Calu3 (cell line): ENCODE results near the gene OBSCN. TPM values are rescaled to one million over a fixed set of nuclear protein-coding genes. Genes with fewer than 3 reads are reported as not detected.
A peak's percentile ranks its signal among the peaks of the same experiment; 100 is the strongest.

Experiments used
- BruUV-seq: library from RNA; stranded (reverse); fragments of 400-500 nt; replicated peaks from 2 replicates; lab custom pipeline; 2021; lab: Mats Ljungman, UMichigan
- CTCF ChIA-PET: fragments of 300-600 bp; sonication (Branson Sonifier 250); formaldehyde crosslinking; loops from one replicate; lab custom pipeline; 2022; ENCODE audit warnings: antibody characterized with exemption; lab: Charles Lee
- DNase-seq: peaks from one replicate; pipeline ENCODE4 v3.0.0; 2022
- H3K27ac Mint-ChIP-seq: one replicate; pipeline ENCODE4 v1.8.0; 2022; ENCODE audit warnings: mixed read lengths; ENCODE audit not compliant: unreplicated experiment
- H3K27me3 Mint-ChIP-seq: one replicate; pipeline ENCODE4 v1.8.0; 2022; ENCODE audit warnings: mixed read lengths; ENCODE audit not compliant: unreplicated experiment
- H3K36me3 Mint-ChIP-seq: one replicate; pipeline ENCODE4 v1.8.0; 2022; ENCODE audit warnings: mild to moderate bottlenecking, moderate library complexity, mixed read lengths; ENCODE audit not compliant: insufficient read depth, unreplicated experiment
- H3K4me1 Mint-ChIP-seq: one replicate; pipeline ENCODE4 v1.8.0; 2022; ENCODE audit warnings: mild to moderate bottlenecking, low read depth, mixed read lengths; ENCODE audit not compliant: unreplicated experiment
- H3K4me3 Mint-ChIP-seq: one replicate; pipeline ENCODE4 v1.8.0; 2022; ENCODE audit warnings: mild to moderate bottlenecking, low read depth, moderate library complexity, mixed read lengths; ENCODE audit not compliant: unreplicated experiment
- H3K9me3 Mint-ChIP-seq: one replicate; pipeline ENCODE4 v1.8.0; 2022; ENCODE audit warnings: low read depth, mixed read lengths; ENCODE audit not compliant: unreplicated experiment
- CTCF ChIP-seq: fragments of 200-600 bp; IDR thresholded peaks from one replicate; pipeline ENCODE4 v1.8.0; 2022; ENCODE audit warnings: antibody characterized with exemption; ENCODE audit not compliant: unreplicated experiment
- intact Hi-C: fragments of 100-400 bp; cut with micrococcal nuclease; formaldehyde crosslinking; loops from one replicate; pipeline ENCODE4 v1.10.0; 2022; ENCODE audit not compliant: unreplicated experiment
- total RNA-seq: library from RNA; stranded (reverse); gene quantifications from 2 replicates; pipeline ENCODE4 v1.2.3, GENCODE V29; 2022

Gene OBSCN
- total RNA-seq, 1 experiment from 2014 or later = 19.5 TPM

DNA sequence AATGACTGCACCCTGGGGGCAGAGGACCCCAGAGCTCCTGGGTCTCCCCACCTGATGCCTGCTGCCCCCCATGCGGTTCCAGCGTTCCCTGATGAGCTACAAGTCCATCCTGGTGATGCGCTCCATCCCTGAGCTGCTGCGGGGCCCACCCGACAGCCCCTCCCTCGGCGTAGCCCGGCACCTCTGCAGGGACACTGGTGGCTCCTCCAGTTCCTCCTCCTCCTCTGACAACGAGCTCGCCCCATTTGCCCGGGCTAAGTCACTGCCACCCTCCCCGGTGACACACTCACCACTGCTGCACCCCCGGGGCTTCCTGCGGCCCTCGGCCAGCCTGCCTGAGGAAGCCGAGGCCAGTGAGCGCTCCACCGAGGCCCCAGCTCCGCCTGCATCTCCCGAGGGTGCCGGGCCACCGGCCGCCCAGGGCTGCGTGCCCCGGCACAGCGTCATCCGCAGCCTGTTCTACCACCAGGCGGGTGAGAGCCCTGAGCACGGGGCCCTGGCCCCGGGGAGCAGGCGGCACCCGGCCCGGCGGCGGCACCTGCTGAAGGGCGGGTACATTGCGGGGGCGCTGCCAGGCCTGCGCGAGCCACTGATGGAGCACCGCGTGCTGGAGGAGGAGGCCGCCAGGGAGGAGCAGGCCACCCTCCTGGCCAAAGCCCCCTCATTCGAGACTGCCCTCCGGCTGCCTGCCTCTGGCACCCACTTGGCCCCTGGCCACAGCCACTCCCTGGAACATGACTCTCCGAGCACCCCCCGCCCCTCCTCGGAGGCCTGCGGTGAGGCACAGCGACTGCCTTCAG lies 163.3 kb downstream of the OBSCN start:
- Mint-ChIP-seq H3K9me3 (no peaks in the 10 kb centered on the region), H3K27me3 (no peaks in the 10 kb centered on the region), H3K4me3 (peak overlapping the region; percentile 32), H3K36me3 (peaks cover 14% of the 10 kb centered on the region), H3K4me1 (peaks cover 16% of the 10 kb centered on the region), H3K27ac (no peak overlapping the region)
- peak; percentile 72 for DNase-seq
- CTCF ChIA-PET = no interaction called here
- peak; percentile 30 for TF ChIP-seq CTCF
- BruUV-seq = no TSS peak
- intact Hi-C loops = no loop called here

DNA sequence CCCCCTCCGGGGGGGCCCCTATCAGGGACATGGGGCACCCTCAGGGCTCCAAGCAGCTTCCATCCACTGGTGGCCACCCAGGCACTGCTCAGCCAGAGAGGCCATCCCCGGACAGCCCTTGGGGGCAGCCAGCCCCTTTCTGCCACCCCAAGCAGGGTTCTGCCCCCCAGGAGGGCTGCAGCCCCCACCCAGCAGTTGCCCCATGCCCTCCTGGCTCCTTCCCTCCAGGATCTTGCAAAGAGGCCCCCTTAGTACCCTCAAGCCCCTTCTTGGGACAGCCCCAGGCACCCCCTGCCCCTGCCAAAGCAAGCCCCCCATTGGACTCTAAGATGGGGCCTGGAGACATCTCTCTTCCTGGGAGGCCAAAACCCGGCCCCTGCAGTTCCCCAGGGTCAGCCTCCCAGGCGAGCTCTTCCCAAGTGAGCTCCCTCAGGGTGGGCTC lies 163.9 kb downstream of the OBSCN start:
- intact Hi-C loops = no loop called here
- no peak for TF ChIP-seq CTCF
- DNase-seq = no peak
- H3K9me3 Mint-ChIP-seq = no peaks in the 10 kb centered on the region
- H3K4me3 Mint-ChIP-seq = peak overlapping the region; percentile 32
- H3K27ac Mint-ChIP-seq = no peak overlapping the region
- peaks cover 16% of the 10 kb centered on the region for H3K36me3 Mint-ChIP-seq
- peaks cover 16% of the 10 kb centered on the region for H3K4me1 Mint-ChIP-seq
- CTCF ChIA-PET = no interaction called here
- H3K27me3 Mint-ChIP-seq = no peaks in the 10 kb centered on the region
- BruUV-seq = no TSS peak

GRCh38 chr1:228372183-228373003 lies 164.5 kb downstream of the OBSCN start:
- BruUV-seq = no TSS peak
- H3K36me3 Mint-ChIP-seq = peaks cover 15% of the 10 kb centered on the region
- DNase-seq = peak; percentile 55
- H3K4me1 Mint-ChIP-seq = peaks cover 16% of the 10 kb centered on the region
- H3K27me3 Mint-ChIP-seq = no peaks in the 10 kb centered on the region
- intact Hi-C loops = no loop called here
- H3K9me3 Mint-ChIP-seq = no peaks in the 10 kb centered on the region
- peak overlapping the region; percentile 50 for H3K27ac Mint-ChIP-seq
- CTCF ChIA-PET = interaction anchor here (0.6 to 1.0 kb wide), 3 partner anchors 17 to 34 kb away, joined by 3 read pairs; partner anchors contain the start of gene TRIM11
- peak overlapping the region; percentile 32 for H3K4me3 Mint-ChIP-seq
- no peak for TF ChIP-seq CTCF

GRCh38 chr1:228373004-228373680 lies 165.3 kb downstream of the OBSCN start:
- Mint-ChIP-seq H3K27me3 (no peaks in the 10 kb centered on the region), H3K9me3 (no peaks in the 10 kb centered on the region), H3K36me3 (peaks cover 18% of the 10 kb centered on the region), H3K4me1 (peaks cover 16% of the 10 kb centered on the region), H3K27ac (peak overlapping the region; percentile 63), H3K4me3 (peak overlapping the region; percentile 32)
- intact Hi-C loops = no loop called here
- TF ChIP-seq CTCF = no peak
- BruUV-seq = no TSS peak
- CTCF ChIA-PET = interaction anchor here (0.6 to 1.0 kb wide), 2 partner anchors 18 to 20 kb away, joined by 3 read pairs; no protein-coding TSS in a partner anchor
- no peak for DNase-seq
